Thyroid gland (tissue), 4 donors: ENCODE results near the gene ZNF654.

Source experiments
- CTCF ChIP-seq, 6 experiments: fragments of 200-600 bp in 3 of 6; fragments of 450-650 bp in 3 of 6; sonication (generic) in 3 of 6; IDR thresholded peaks; one replicate each; pipeline ENCODE4 v1.5.1; 2016 to 2019; ENCODE audit warnings: antibody characterized with exemption in 6 of 6, mild to moderate bottlenecking in 2 of 6, inconsistent platforms in 1 of 6, moderate library complexity in 1 of 6
- POLR2A ChIP-seq, 2 donors: fragments of 450-650 bp; IDR thresholded peaks; one replicate each; pipeline ENCODE4 v1.6.1; 2017; ENCODE audit warnings: antibody characterized with exemption in 2 of 2, mild to moderate bottlenecking in 2 of 2, moderate library complexity in 1 of 2

GRCh38 chr3:88150806-88151205 lies 91.8 kb downstream of the ZNF654 start:
- no peak for TF ChIP-seq CTCF (IDR thresholded peaks at IDR 0.05)
- TF ChIP-seq POLR2A (IDR thresholded peaks at IDR 0.05) = no peak
